NK-92 (cell line): ENCODE measurements around the gene LRG1.

Experiments used
- DNase-seq: peaks from one replicate; lab custom pipeline; 2025; ENCODE audit not compliant: unreplicated experiment; lab: John Stamatoyannopoulos, UW

Gene LRG1

GRCh38 chr19:4496304-4496703 lies 43.5 kb downstream of the LRG1 start:
- DNase-seq = no peak

GRCh38 chr19:4495471-4495870 lies 44.4 kb downstream of the LRG1 start:
- no peak for DNase-seq

GRCh38 chr19:4494691-4495064 lies 45.2 kb downstream of the LRG1 start:
- no peak for DNase-seq

- no peak for DNase-seq
Observed at GRCh38 chr19:4493929-4494690, 45.7 kb downstream of the LRG1 start.

GRCh38 chr19:4493104-4493928 lies 46.5 kb downstream of the LRG1 start:
- DNase-seq = no peak

- no peak for DNase-seq
Observed at GRCh38 chr19:4492337-4493103, 47.3 kb downstream of the LRG1 start.

GRCh38 chr19:4491446-4491845 lies 48.4 kb downstream of the LRG1 start:
- DNase-seq = no peak

- no peak for DNase-seq
Observed at GRCh38 chr19:4488496-4488895, 51.3 kb downstream of the LRG1 start.

- no peak for DNase-seq
Observed at GRCh38 chr19:4487572-4487971, 52.3 kb downstream of the LRG1 start.
